PFSK-1 (cell line): ENCODE results near the gene STK33.

Experiments
- POLR2AphosphoS5 ChIP-seq: IDR thresholded peaks from 2 replicates; pipeline ENCODE4 v1.6.1; 2012; ENCODE audit warnings: low read depth, mild to moderate bottlenecking, control low read depth, low read length, moderate library complexity
- REST ChIP-seq, 2 experiments: IDR thresholded peaks; 2 replicates each; pipeline versions ENCODE4 v1.6.1 to v1.8.0; 2011 to 2012; ENCODE audit warnings: low read depth in 2 of 2, low read length in 2 of 2, control low read depth in 1 of 2, inconsistent platforms in 1 of 2, mild to moderate bottlenecking in 1 of 2, moderate library complexity in 1 of 2; ENCODE audit not compliant: insufficient read depth in 1 of 2

DNA sequence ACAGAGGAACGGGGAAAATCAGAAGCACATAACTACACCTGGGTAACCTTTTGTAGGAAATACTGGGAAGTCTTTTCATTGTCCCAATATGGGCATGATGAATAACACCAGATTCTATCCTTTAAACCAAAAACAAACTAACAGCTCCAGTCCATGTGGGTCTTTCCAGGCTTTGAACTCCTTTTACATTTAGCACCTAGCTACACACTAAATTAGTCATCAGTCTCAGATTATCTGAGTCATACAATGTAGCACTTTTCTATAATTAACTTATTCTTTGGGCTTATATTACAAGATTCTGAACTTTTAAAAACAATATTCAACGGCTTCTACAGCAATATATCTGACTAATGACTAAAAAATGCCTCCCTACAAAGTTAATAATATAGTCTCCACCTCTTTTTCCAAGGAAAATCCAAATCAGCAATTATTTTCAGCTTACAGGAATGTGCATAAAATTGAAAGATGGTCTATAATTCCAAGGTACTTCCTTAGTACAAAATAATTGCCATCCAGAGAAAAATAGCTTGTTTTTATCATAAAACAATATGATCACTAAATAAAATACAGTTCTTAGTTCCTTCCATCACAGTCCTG lies 26.3 kb downstream of the STK33 start:
- TF ChIP-seq POLR2AphosphoS5 (no peak), REST (IDR thresholded peaks at IDR 0.05; ENCODE audit: insufficient read depth in 1 of 2, low read depth in 2 of 2, low read length in 2 of 2) (no peak)
